DMS114 treated with DMSO at 0.1 percent for 48 hours (cell line): ENCODE data around the gene FAM193A.
"Not testable (repeated sequence)": the region's sequence is repeated elsewhere in the genome, so short reads cannot be mapped to it uniquely, and the experiment has no call there.

Experiments
- DNase-seq: peaks from one replicate; lab custom pipeline; 2025; ENCODE audit not compliant: unreplicated experiment; lab: John Stamatoyannopoulos, UW

Gene FAM193A

DNA sequence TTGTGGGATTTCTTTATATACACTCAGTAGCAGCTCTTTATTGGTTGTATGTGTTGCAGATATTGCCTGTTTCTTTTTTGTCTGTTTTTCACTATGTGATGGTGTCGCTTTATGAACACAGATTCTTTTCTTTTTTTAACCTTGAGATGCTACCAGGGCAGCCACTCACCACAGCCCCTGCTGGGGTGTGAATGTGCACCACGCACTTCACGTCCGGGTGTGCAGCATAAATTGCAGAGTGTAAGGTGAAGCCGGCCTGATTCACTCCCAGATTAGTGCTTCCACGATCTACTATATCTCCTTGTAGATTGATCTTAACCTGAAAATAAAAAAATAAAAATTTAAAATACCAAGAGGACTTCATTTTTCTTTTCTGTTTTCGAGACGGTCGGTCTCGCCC is 71.4 kb downstream of the FAM193A start:
- DNase-seq = no peak

DNA sequence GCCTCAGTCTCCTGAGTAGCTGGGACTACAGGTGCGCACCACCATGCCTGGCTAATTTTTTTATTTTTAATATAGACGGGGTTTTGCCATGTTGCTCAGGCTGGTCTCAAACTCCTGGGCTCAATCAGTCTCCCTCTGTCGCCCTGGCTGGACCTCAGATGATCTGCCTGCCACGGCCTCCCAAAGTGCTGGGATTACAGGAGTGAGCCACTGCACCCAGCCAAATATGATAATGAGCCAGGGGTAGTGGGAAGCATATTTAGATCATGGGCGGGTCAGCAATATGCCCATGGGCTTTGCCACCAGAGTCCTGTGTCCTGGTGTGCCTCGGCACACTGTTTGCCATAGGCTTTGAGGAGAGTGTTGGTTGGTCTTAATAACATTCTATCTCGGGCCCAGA is 71.8 kb downstream of the FAM193A start:
- DNase-seq = no peak

- no peak for DNase-seq
Measured at GRCh38 chr4:2615821-2616220, 79.4 kb downstream of the FAM193A start.

GRCh38 chr4:2617955-2618354 is 81.5 kb downstream of the FAM193A start:
- DNase-seq = no peak

DNA sequence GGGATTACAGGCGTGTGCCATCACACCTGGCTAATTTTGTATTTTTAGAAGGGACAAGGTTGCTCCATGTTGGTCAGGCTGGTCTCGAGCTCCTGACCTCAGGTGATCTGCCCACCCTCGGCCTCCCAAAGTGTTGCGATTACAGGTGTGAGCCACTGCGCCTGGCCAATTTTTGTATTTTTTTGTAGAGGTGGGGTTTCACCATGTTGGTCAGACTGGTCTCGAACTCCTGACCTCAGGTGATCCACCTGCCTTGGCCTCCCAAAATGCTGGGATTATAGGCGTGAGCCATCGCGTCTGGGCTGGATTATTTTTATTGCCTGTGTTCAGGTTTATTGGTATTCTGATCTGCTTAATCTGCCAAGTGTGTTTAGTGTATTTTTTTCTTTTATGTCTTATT is 82.3 kb downstream of the FAM193A start:
- not testable (repeated sequence) for DNase-seq

DNA sequence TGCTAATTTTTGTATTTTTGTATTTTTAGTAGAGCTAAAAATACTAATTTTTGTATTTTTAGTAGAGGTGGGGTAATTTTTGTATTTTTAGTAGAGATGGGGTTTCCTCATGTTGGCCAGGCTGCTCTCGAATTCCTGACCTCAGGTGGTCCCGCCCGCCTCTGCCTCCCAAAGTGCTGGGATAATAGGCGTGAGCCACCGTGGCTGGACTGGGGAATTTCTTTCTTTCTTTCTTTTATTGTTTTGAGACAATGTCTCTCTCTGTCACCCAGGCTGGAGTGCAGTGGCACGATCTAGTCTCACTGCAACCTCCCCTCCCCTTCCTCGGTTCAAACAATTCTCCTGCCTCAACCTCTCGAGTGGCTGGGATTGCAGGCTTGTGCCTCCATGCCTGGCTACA is 83.0 kb downstream of the FAM193A start:
- no peak for DNase-seq

DNA sequence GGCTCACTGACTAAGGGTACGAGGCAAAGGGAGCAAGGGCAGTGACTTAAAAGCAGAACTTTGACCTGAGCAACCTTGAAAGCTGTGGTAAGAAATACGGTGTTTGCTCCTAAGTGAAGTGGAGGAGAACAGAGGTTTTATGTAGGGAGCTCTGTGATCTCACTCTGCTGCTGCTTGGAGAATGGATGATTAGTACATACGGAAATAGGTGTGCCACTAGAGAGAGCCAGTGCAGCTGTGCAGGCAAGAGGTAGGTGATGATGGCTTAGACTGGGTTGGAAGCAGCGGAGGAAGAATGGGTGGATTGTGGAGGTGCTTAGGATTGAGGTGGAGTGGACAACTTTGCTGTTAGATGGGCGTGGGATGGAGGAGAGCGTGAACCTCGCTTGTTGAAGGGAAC is 85.0 kb downstream of the FAM193A start:
- DNase-seq = no peak

GRCh38 chr4:2623442-2623841 is 87.0 kb downstream of the FAM193A start:
- no peak for DNase-seq

DNA sequence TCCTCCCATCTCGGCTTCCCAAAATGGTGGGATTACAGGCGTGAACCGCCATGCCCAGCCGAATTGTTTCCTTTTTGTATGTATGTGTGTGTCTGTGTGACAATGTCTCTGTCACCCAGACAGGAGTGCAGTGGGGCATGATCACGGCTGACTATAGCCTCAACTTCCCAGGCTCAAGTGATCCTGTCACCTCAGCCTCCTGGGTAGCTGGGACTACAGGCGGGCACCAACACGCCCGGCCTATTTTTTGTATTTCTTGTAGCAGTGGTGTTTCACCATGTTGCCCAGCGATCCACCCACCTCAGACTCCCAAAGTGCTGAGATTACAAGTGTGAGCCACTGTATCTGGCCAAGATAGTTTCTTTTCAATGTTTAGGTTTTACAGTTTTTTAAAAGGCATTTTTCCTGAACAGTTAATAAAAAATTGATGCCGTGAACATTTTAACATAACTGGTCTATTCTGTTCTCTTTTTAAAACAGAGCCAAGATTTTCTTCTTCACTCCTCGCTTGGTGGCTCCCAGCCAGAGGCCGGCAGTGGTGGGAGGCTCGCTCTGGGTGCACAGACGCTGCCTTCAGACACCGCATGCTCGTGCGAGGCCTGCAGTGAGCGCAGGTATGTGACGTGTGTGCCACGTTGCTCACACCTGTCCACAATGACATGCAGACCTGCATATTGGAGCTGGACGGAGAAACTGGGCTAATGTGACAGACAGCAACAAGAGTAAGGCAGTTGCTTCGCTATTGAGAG is 88.5 kb downstream of the FAM193A start:
- DNase-seq = no peak

DNA sequence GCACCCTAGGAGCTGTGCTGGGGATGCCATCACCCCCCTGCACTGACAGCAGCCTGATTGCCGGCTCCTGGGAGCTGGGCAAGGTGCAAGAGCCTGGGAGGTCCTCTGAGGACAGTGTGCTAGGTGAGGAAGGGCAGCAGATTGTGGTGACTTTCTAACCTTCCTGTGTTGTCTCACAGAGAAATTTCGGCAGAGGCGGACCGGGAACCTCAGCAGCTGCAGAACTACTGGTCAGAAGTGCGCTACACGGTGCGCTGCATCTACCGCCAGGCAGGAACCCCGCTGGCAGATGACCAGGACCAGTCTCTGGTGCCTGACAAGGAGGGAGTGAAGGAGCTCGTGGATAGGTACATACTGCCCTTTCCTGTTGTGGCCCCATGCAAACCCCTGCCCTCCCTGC is 89.8 kb downstream of the FAM193A start:
- no peak for DNase-seq

DNA sequence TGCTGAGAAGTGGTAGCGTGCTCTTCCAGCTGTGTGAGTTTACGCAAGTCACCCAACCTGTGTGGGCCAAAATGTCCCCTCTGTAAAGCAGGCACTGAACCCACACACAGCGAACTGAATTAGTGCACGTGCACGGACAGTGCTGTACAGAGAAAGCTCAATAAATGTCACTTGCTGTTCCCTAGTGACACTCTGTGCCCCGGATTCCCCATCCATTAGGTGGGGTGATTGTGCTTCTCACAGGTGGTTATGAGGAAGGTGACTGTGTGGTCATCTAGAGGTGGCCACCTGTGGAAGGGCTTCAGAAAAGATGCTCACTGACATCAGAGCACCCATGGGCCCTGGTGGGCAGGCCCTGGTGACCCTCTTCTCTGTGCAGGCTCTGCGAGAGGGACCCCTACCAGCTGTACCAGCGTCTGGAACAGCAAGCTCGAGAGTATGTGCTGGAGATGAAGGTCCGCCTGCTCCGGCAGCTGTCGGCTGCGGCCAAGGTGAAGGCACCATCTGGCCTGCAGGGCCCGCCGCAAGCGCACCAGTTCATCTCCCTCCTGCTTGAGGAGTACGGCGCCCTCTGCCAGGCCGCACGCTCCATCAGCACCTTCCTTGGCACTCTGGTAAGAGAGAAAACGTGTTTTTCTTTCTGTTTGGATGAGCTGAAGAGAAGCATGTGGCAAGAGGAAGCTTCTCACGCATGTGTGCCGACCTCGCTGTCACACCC is 94.3 kb downstream of the FAM193A start:
- DNase-seq = no peak

DNA sequence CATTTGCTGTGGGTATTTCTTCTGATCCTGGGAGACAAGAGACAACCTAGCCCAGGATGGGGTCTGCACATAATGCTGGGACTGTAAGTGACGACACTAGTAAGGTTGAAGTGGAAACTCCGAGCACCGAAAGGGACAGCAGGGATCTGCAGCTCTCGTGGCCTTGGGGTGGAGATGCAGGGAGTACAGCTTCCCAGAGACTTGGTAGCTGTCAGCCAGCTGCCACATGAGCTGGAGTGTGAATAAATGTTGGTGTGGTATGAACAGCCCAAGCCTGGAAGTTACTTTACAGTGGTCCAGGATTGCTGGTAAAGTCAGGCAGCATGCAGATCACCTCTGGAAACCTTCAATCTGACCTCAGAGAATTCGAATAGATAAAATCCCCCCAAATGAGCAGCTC is 97.6 kb downstream of the FAM193A start:
- DNase-seq = no peak

- no peak for DNase-seq
Measured at GRCh38 chr4:2636331-2636730, 99.9 kb downstream of the FAM193A start.

- DNase-seq = not testable (repeated sequence)
Measured at GRCh38 chr4:2636994-2637393, 100.5 kb downstream of the FAM193A start.

- no peak for DNase-seq
Measured at GRCh38 chr4:2637956-2638552, 101.6 kb downstream of the FAM193A start.

GRCh38 chr4:2638730-2639129 is 102.3 kb downstream of the FAM193A start:
- DNase-seq = no peak

DNA sequence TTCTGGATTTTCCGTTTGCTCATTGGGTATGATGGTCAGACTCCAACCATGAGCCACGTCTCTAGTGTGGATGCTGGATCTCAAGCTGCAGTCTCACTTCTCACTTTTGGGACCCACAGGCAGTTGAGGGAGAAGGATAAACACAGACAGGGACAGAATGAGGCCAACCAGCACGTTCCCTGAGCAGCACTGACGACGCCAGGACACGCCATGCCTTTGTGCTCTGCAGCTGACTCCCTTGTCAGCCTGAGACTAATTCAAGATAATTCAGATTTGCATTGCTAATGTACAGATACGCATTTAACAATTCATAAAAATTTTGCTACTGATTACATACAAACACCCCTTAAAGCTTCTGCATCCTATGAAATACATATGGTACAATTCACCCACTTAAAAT is 106.5 kb downstream of the FAM193A start:
- DNase-seq = no peak

- DNase-seq = no peak
Measured at GRCh38 chr4:2643555-2643954, 107.1 kb downstream of the FAM193A start.

- DNase-seq = no peak
Measured at GRCh38 chr4:2646396-2647149, 110.1 kb downstream of the FAM193A start.

DNA sequence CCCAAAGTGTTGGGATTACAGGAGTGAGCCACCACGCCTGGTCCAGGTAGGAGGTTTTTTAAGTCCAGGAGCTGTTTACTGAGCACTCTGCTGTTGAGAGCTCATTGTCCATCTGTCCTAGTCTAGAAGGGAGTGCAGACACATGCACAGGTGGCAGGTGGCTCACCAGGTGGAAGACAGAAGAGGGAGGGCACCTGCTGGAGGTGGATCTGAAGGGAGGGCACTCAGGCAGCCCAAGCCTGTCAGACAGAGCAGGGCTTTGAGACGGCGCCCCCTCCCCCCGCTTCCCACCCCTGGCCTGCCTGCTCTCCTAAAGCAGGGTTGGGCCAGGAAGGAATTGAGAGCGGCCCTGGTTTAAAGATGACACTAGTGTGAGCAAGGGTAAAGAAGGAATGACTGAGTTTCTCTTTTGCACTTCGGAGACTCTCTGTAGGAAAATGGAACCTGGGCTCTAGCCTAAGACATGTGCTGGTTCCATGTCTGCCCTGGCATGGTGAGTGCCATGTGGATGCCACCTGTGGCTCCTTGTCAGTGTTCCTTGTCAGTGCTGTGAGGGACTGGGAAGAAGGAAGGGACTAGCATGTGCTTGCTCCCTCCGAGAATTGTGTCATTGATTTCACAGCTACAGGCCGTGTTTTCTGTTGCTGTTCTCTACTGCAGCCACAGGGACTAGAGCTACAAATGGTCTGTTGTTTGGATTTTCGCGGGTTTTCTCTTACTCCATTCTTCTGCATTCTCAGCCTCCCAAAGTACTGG is 111.1 kb downstream of the FAM193A start:
- no peak for DNase-seq
